ENCODE data around the gene RDH5. TPM values are rescaled to one million over a fixed set of nuclear protein-coding genes. Genes with fewer than 3 reads are reported as not detected.

RDH5 gene
- total RNA-seq, 1 experiment from 2014 or later: 6.7 TPM

GRCh38 chr12:55729819-55730818, 9.9 kb downstream of the RDH5 start:
- H3K36me3 ChIP-seq (ENCODE audit: insufficient read depth, low read length, poor library complexity, severe bottlenecking): peaks cover 26% of the 10 kb centered on the region
- H3K4me1 ChIP-seq (ENCODE audit: insufficient read depth, low read length, poor library complexity, severe bottlenecking): peaks cover 12% of the 10 kb centered on the region
- H3K9me3 ChIP-seq (ENCODE audit: low read depth, low read length, poor library complexity, severe bottlenecking): no peaks in the 10 kb centered on the region
- intact Hi-C loops (cut with micrococcal nuclease; ENCODE audit: unreplicated experiment): no loop called here
- TF ChIP-seq EZH2 (IDR thresholded peaks at IDR 0.05; ENCODE audit: borderline replicate concordance, low read depth, low read length, poor library complexity, severe bottlenecking) (no peak), CTCF (conservative IDR thresholded peaks at IDR 0.05; ENCODE audit: low read depth, low read length) (0 out of 2 replicates have a peak, but pooled peaks have one; percentile 20)
- peak overlapping the region; percentile 92 for H3K27ac ChIP-seq (ENCODE audit: low read depth, low read length, poor library complexity, severe bottlenecking)
- DNase-seq (ENCODE audit: low spot score): no peak
- H3K27me3 ChIP-seq (replicated peaks; ENCODE audit: insufficient read depth, low read depth, low read length, poor library complexity): no peaks in the 10 kb centered on the region
- H3K4me3 ChIP-seq (ENCODE audit: low read depth, low read length, poor library complexity, severe bottlenecking): peak overlapping the region; percentile 85
- ChIA-PET CTCF (interaction anchor here (0.6 to 1.7 kb wide), 3 partner anchors 9 to 73 kb away, joined by 4 to 12 read pairs (median 4); no protein-coding TSS in a partner anchor), POLR2A (ENCODE audit: low non-redundant PET) (no interaction called here)
- BruUV-seq (replicated peaks): TSS peak; percentile 60

GRCh38 chr12:55732288-55732687, 12.1 kb downstream of the RDH5 start:
- H3K27me3 ChIP-seq (replicated peaks; ENCODE audit: insufficient read depth, low read depth, low read length, poor library complexity): no peaks in the 10 kb centered on the region
- H3K4me1 ChIP-seq (ENCODE audit: insufficient read depth, low read length, poor library complexity, severe bottlenecking): peaks cover 17% of the 10 kb centered on the region
- no peak overlapping the region for H3K4me3 ChIP-seq (ENCODE audit: low read depth, low read length, poor library complexity, severe bottlenecking)
- CTCF ChIA-PET: no interaction called here
- no peak overlapping the region for H3K27ac ChIP-seq (ENCODE audit: low read depth, low read length, poor library complexity, severe bottlenecking)
- H3K9me3 ChIP-seq (ENCODE audit: low read depth, low read length, poor library complexity, severe bottlenecking): no peaks in the 10 kb centered on the region
- intact Hi-C loops (cut with micrococcal nuclease; ENCODE audit: unreplicated experiment): no loop called here
- TF ChIP-seq EZH2 (IDR thresholded peaks at IDR 0.05; ENCODE audit: borderline replicate concordance, low read depth, low read length, poor library complexity, severe bottlenecking) (no peak), CTCF (conservative IDR thresholded peaks at IDR 0.05; ENCODE audit: low read depth, low read length) (no peak)
- no TSS peak for BruUV-seq (replicated peaks)
- POLR2A ChIA-PET (ENCODE audit: low non-redundant PET): no interaction called here
- H3K36me3 ChIP-seq (ENCODE audit: insufficient read depth, low read length, poor library complexity, severe bottlenecking): peaks cover 5% of the 10 kb centered on the region
- DNase-seq (ENCODE audit: low spot score): no peak

- intact Hi-C loops (cut with micrococcal nuclease; ENCODE audit: unreplicated experiment): no loop called here
- ChIA-PET CTCF (no interaction called here), POLR2A (ENCODE audit: low non-redundant PET) (no interaction called here)
- Histone ChIP-seq H3K4me1 (ENCODE audit: insufficient read depth, low read length, poor library complexity, severe bottlenecking) (peaks cover 25% of the 10 kb centered on the region), H3K36me3 (ENCODE audit: insufficient read depth, low read length, poor library complexity, severe bottlenecking) (no peaks in the 10 kb centered on the region), H3K9me3 (ENCODE audit: low read depth, low read length, poor library complexity, severe bottlenecking) (no peaks in the 10 kb centered on the region), H3K4me3 (ENCODE audit: low read depth, low read length, poor library complexity, severe bottlenecking) (no peak overlapping the region), H3K27me3 (replicated peaks; ENCODE audit: insufficient read depth, low read depth, low read length, poor library complexity) (no peaks in the 10 kb centered on the region), H3K27ac (ENCODE audit: low read depth, low read length, poor library complexity, severe bottlenecking) (no peak overlapping the region)
- TF ChIP-seq EZH2 (IDR thresholded peaks at IDR 0.05; ENCODE audit: borderline replicate concordance, low read depth, low read length, poor library complexity, severe bottlenecking) (no peak), CTCF (conservative IDR thresholded peaks at IDR 0.05; ENCODE audit: low read depth, low read length) (no peak)
- DNase-seq (ENCODE audit: low spot score): no peak
- no TSS peak for BruUV-seq (replicated peaks)
Observed at GRCh38 chr12:55733021-55733555, 12.9 kb downstream of the RDH5 start.

Data from A673 (cell line).